Activated CD8-positive, alpha-beta memory T cell treated with anti-CD3 and anti-CD28 coated beads for 1 hour (primary cell): ENCODE results near the gene TCF7L1.

Experiments
- DNase-seq, 2 donors: peaks; one replicate each; pipeline ENCODE4 v3.0.0-alpha.2; 2020; ENCODE audit warnings: low read depth in 1 of 2; ENCODE audit errors: extremely low read depth in 1 of 2

TCF7L1 gene

DNA sequence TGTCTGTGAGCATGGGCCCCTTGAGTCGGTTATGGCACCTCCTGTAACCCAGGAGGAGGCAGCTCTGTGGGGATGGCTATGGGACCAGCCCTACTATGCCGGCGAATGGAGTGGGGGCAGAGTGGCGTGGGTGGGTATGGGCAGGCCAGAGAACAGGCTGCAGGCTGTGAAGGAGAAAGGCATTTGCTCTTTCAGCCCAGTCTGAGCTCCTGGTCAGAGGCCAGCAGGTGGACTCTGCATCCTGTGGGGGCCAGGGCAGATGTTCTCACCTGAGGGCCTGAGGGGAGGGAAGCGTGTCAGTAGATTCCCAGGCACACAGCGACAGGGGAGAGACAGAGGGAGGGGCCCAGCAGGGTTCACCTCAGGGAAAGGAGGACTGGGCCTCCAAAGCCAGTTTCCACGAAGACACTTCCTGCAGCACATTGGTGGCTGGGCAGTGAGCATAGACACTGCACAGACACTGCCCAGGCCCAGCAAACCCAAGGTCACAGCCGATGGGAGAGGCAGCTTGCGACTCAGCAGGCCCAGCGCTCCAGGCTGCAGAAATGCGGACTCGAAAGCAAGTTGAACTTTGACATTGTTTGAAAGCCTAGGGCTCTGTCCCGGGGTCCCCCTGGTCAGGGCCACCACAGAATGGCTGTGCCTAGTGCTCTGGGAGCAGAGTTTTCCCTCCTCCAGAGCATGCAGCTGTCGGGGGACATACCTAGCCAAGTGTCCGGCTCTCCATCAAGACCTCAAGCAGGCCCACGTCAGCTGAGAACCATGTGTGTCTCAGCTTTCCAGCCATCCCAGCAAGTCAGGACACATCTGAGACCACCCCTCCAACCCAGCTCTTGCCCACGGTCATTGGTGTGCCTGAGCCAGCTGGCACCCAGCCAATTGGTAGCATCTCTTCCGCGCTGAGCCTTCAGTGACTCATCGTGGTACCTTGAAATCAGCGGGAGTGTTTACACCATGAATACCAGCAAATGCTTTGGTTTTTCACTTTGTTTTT is 140.8 kb downstream of the TCF7L1 start:
- no peak for DNase-seq

DNA sequence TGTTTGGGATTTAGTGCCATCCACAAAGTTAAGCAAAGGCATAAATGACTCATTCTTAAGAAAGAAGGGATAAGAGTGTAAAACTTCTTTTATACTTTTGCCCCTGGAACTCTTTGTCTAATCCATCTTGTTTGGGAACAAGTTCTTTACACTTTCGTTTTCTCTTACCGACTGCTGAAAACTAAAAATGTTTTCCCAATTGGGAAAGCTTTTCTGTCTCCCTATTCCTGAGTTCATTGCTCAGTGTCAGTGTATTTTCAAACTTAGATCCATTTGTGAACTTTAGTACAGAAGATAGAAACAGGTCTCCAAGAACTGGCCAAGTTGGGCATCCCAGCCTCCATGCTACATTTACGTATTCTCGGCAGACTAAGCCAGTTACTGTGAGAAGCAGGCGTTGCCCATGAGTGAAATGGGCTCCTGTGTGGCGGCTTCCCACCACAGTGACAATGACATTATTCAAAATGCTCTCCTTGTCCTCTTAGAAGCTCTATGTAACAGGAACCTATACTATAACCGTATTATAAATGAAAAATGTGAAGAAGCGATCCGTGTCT is 142.9 kb downstream of the TCF7L1 start:
- DNase-seq, result no peak

DNA sequence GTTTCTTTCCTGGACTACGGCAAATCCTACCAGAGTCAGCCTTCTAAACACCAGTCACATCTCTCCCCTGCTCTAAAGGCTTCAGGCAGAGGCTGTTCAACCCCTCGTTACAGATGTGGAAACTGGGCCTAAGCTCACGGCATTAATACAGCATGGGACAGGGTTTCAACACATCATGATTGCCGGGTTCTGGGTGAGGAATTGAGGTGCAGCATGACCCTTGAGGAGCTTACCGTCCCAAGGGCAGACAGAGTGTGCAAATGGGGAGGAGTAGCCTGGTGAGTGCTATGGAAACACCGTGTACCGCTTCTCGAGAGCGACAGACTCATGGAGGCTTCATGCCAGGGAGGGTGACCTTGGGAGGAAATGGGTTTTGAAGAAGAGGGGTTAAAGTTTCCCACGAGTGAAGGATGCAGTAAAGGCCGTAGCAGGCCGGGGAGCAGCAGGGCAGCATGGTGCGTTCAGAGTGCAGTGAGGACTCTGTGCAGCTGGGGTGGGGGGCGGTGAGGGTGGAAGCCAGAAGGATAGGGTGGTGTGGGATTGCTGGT is 143.5 kb downstream of the TCF7L1 start:
- no peak for DNase-seq

DNA sequence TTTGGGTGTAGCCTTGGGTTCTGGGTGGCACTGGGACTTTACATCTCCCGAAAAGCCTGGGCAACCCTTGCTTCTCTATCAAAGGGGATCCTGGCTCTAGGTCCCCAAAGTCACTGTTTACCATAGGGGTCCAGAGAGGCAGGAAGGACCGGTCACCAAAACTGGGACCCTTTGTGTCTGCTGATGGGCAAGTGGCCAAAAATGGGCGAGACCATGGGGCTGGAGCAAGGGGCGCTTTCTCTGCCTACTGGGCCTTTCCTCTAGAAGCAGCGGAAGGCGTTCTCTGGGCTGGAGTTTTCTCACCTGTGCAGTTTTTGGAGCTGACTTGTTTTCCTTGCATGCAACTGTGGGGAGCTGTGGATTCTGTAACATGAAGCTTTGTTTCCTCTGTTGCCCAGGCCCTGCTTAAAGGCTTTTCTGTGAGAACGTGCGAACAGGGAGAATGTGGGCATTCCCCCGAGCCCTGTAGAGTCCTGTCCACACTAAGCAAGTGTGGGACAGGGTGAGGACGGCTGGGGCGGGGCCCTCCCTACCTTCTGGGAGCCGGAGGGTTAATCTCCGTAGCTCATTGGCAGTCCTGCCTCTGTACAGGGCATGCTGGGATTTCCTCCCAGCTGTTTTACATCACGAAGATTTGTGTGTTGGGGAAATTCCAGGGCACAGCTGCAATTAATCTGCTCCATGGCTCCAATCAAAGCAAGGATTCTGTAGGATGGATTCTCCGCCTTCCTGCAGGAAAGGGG is 144.4 kb downstream of the TCF7L1 start:
- no peak for DNase-seq

DNA sequence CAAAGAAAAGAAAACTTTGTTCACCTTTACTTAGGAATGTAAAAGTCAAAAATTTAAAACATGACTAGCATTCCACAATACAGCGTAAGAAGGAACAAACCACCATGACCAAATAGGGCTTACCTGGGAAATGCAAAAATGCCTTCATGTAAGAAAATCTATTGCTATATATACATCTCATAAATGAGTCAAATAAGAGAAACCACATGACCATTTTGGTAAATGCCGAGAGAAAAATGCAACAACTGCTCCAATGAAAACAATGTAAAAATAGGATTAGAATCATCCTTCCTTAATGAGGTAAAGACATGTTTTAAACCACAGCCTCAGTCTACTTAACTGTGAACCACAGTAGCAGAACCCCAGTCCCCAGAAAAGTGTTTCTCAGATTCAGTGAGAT is 145.2 kb downstream of the TCF7L1 start:
- DNase-seq, result no peak

DNA sequence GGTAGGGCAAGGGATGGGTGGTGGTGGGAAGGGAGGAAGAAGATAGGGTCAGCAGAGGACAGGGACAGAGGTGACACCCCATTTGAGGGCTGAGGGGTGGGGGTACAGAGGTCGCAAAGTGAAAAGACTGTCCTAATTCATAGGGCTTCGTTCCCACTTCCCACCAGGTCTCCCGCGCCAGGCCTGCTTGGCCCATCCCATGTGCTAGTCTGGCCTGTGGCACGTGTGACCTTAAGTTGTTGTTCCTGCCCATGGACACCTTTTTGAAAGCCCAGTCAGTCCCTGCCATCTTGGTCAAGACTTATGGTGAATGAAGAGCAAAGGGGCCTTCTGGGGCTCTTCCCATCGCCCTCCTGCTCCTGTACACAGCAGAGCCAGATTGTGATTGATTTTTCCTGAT is 148.4 kb downstream of the TCF7L1 start:
- no peak for DNase-seq

DNA sequence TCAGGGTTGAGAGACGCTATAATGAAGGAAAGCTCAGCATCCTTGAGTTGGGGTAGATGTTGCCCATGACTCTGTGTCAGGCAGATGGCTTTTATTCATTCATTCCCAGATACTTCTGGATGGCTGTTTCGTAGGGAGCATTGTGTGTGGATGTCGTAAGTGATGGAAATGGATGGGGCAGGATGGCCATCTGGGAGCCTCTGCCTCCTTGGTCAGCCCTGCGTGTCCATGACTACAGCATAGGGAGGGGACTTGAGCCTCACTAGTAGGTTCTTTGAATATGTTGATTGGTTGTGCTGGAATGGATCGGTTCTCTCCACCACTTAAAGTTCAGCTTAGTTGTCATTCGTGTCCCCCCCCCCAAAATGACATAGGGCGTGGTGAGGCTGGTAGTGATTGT is 149.7 kb downstream of the TCF7L1 start:
- no peak for DNase-seq

DNA sequence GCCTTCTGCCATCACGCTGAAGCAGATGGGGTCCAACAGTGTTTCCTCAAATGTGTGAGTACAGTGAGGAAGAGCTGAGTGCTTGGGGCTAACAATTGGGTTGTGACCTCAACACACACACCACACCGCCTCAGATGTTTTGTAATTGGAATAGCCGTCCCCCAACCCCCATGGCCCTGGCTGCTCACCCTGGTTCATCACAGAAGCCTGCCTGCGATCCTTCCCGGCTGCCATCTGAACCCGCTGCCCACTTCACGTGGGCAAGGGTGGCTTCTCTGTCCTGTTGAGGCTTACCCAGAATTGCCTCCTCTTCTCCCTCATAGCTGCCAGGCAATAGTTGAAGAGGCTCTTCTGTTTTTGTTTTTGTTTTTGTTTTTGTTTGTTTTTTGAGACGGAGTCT is 150.4 kb downstream of the TCF7L1 start:
- DNase-seq, result no peak

DNA sequence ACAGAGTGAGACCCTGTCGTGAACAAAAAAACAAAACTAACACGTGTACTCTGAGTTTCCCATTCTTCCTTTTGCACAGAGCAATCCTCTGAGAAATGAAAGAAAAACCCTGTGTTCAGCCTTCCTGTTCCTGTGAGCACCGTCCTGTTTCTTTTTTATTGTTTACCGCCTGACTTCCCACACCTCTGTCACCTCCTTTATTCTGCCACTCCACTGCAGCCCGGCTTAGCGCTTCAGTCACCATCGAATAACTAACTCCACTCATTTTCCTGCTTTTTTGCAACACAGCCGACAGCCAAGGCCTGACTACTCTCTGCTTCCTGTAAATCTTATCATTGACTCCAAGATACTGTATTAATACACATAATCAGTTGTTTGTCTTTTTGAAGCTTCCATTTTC is 153.7 kb downstream of the TCF7L1 start:
- no peak for DNase-seq

DNA sequence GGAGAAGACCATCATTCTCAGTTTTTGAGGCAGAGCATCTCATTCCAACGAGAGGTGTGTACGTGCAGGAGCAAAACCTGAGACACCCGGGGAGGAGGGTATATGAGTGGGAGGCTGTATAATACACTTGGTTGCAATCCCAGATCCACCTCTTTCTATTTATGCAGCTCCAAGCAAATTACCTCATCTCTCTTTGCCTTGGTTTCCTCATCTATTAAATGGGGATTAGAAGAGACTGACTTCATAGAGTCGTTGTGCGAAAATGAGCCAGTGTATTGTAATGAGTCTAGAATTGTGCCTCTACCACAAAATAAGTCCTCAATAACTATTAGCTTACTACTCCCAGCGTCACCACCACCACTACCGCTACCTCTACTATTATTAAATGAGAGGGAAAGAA is 154.5 kb downstream of the TCF7L1 start:
- no peak for DNase-seq

DNA sequence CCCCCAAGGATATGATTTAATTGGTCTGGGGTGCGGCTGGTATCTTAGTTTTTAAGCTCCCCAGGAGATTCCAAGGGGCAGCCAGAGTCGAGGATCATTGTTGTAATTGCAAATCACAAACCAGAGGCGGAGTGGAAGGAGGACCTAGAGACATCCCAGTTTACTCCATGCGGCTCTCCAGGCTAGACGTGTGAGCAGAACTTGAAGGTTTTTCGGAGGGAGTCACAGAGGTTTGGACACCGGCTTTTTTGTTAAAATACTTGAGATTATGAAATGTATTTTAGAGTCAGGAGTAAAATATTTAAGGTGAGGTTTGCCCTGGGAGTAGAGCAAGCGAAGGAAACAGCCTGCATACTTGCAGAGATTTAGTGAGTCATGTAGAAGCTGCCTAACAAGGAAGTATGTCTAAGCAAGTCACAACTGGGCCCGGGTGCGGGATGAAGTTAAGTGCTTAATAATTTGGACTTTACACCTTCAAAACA is 155.1 kb downstream of the TCF7L1 start:
- DNase-seq, result no peak

DNA sequence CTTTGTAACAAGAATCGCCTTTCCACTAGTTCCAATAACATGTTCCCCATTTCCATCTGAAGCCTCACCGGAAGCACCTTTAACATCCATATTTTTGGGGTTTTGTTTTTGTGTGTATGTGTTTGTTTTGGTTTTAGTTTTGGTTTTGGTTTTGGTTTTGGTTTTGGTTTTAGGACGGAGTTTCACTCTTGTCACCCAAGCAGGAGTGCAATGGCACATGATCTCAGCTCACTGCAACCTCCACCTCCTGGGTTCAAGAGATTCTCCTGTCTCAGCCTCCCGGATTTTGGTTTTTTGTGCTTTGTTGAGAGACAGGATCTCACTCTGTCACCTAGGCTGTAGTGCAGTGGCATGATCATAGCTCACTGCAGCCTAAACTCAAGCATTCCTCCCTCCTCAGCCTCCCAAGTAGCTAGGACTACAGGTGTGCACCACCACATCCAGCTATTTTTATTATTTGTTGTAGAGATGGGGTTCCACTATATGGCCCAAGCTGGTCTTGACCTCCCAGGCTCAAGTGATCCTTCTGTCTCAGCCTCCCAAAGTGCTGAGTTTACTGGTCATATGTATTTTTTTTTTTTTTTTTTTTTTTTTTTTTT is 158.3 kb downstream of the TCF7L1 start:
- DNase-seq, result no peak

DNA sequence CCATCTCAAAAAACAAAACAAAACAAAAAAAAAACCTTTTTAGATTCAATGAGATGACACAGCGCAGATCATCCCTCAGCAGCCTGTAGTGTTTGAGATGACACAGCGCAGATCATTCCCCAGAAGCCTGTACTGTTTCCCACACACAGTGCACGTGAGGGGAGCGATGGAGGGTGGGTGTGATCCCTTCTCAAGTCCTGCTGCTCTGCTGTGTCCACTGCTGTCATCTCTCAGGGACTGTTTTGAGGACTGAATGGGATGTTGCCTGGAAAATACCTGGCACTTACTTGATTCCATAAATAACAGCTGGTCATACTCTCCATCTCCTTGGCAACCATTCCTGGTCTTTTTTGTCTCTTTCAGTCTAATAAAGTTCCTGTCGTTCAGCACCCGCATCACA is 168.9 kb downstream of the TCF7L1 start:
- no peak for DNase-seq

DNA sequence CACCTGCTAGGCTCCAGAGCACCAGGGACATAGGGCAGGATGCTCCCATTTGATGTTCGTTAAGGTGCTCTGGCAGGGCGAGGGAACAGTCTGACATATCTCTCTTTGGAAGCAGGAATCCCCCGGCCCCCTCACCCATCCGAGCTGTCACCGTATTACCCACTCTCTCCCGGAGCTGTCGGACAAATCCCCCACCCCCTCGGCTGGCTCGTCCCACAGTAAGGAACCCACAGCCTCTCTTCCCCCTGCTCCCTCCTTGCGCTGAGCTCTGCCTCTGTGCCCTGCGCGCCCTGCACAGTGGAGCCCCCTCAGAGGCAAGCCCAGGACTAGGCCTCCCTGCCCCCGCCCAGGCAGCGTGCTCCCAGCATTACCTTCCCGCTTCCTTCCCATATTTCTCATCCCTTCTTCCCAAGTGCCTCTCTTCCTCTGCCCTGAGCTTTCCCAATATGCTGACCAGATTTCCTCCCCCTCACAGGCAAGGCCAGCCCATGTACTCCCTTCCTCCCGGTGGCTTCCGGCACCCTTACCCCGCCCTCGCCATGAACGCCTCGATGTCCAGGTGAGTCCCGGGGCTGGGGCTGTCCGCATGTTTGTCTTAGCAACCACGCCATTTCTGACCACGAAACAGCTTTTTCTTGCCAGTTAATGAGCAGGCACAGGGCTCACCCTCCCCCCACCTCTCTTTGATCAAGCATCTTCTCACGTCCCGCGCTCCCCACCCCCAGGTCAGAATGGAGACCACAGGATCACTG is 170.8 kb downstream of the TCF7L1 start:
- no peak for DNase-seq

DNA sequence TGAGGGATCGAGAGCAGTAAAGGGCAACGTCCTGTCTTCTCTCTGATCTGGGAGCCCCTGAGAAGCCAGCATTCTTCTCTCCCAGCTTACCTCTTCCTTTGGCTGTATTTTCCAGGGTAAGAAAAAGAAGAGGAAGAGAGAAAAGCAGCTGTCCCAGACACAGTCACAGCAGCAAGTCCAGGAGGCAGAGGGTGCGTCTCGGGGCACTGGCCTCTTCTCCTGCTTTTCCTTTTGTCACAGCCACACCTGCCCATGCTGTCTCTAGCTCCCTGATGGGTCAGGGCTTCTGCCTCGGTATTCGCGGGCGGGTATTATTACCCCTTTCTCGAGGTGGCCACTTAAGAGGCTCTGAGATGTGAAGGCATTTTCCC is 174.3 kb downstream of the TCF7L1 start:
- no peak for DNase-seq

DNA sequence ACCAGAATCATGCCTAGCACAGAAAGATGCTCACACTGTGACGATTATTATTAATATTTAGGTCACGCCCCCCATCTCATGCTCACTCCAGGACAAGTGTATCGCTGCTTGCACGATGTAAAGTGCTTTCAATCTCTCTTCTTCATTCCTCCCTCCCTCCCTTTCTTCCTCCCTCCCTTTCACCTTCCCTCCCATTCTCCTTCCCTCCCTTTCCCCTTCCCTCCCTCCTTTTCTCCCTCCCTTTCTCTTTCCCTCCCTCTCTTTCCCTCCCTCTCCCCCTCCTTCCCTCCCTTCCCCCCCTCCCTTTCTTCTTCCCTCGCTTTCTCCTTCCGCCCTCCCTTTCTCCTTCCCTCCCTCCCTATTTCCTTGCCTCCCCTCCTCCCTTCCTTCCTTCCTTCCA is 175.0 kb downstream of the TCF7L1 start:
- DNase-seq, result no peak

DNA sequence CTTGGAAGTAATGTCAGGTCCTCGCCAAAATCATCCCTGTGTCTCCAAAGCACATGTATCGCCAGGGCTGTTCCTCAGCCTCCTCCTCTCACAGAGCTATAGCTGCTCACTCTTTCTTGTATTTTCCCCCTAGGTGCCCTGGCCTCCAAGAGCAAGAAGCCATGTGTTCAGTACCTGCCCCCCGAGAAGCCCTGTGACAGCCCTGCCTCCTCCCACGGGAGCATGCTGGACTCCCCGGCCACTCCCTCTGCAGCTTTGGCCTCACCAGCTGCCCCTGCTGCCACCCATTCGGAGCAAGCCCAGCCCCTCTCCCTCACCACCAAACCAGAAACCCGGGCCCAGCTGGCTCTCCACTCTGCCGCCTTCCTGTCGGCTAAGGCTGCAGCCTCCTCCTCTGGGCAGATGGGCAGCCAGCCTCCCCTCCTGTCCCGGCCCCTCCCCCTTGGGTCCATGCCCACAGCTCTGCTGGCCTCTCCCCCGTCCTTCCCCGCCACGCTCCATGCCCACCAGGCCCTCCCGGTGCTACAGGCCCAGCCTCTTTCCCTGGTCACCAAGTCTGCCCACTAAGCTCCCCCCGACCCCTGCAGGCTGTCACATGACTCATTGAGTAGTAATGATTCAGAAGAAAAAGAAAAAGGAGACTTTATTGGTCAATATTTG is 175.8 kb downstream of the TCF7L1 start:
- no peak for DNase-seq

DNA sequence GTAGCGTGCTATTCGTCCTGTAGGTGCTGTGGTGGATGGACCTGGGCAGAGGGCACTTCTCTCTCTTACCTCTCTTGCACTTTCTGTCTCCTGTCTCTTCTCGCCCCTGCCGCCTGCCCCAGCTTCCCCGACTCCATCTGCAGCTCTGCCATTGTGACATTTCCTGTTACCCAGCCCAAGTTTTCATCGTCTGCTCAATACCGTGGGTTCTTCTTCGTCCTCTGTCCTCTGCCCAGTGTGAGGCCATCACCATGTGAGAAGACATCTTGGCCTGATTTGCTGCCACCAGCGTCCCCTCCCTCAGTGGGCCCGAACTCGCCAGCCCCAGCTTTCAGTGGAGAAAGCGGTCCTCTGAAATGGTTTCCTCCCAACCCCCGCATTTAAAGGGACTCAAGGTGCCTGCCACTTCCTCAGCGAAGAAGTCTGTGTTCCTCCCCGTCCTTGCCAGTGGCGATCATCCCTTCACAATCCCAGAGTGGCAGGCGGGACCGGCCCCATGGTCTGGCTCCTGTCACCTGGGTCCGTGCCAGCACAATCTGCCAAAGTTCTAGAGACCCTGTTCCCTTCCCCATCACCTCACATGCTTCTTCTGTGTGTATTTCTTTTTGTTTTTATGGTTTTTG is 176.6 kb downstream of the TCF7L1 start:
- no peak for DNase-seq

DNA sequence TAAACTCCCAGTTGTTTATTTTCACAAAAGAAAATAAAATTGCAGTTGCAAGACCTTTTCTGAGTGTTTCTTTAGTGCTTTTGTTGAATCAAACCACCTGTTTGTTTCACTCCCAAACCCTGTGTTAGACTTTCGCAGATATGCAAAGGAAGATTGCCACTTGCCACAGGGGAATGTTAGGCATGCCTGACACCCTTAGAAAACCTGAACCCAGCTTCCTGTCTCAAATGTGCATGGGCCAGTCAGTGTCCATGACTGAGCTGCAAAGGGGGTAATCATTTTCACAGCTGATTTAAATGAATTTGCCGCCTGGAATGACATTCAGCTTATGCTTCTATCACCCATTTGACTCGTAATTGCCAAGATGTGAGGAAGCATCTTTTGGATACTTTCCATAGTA is 177.1 kb downstream of the TCF7L1 start:
- no peak for DNase-seq
